Stimulated activated CD8-positive, alpha-beta memory T cell treated with anti-CD3 and anti-CD28 coated beads, Interleukin-12 subunit alpha, Interleukin-12 subunit beta, amount 100 ng/mL, for 24 hours (primary cell): Measurements from ENCODE around the gene SMARCA4.
"Not testable (repeated sequence)": the region's sequence is repeated elsewhere in the genome, so short reads cannot be mapped to it uniquely, and the experiment has no call there.

ENCODE experiments used
- DNase-seq: peaks from one replicate; pipeline ENCODE4 v3.0.0-alpha.2; 2020; ENCODE audit errors: extremely low read depth

The SMARCA4 gene

GRCh38 chr19:10928563-10929401 lies 32.0 kb upstream of the SMARCA4 start, which contains the start of the genes TIMM29 and YIPF2:
Gene TIMM29 (plus strand): TSS chr19:10928811. CDS start chr19:10928823, 12 bp downstream.
Gene YIPF2 (minus strand): TSS chr19:10928639. CDS start chr19:10928410, 229 bp downstream.
- DNase-seq, result peak; percentile 86

DNA sequence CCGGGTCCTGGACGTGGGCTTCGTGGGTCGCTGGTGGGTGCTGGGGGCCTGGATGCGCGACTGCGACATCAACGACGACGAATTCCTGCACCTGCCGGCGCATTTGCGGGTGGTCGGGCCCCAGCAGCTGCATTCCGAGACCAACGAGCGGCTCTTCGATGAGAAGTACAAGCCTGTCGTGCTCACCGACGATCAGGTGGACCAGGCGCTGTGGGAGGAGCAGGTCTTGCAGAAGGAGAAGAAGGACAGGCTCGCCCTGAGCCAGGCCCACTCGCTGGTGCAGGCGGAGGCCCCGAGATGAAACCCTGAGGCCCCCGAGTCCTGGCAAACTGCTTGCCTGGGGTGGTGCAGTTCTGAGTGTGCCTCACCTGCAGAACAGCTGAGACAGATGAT lies 31.4 kb upstream of the SMARCA4 start:
- no peak for DNase-seq

GRCh38 chr19:10935371-10936059 lies 25.3 kb upstream of the SMARCA4 start:
- DNase-seq, result no peak

DNA sequence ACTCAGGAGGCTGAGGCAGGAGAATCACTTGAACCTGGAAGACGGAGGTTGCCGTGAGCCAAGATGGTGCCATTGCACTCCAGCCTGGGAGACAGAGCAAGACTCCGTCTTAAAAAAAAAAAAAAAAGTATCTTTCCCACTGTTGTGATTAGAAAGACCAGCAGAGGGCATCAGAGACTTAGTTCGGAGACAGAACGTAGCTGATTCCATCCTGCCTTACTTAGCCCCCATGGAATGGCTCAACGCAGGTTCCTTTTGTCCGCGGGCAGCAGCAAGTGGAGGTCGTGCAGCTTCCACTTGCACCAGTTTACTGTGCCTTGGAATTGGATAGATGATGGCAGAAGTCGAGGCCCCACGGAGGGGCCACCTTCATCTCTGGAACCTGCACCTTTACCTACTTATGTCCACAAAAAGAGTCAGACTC lies 24.2 kb upstream of the SMARCA4 start:
- DNase-seq, result no peak

- DNase-seq, result not testable (repeated sequence)
These were observed 19.2 kb upstream of the SMARCA4 start for GRCh38 chr19:10941649-10942048.

- DNase-seq, result not testable (repeated sequence)
These were observed 17.4 kb upstream of the SMARCA4 start for GRCh38 chr19:10943412-10943811.

GRCh38 chr19:10945264-10945663 lies 15.6 kb upstream of the SMARCA4 start:
- DNase-seq, result no peak

DNA sequence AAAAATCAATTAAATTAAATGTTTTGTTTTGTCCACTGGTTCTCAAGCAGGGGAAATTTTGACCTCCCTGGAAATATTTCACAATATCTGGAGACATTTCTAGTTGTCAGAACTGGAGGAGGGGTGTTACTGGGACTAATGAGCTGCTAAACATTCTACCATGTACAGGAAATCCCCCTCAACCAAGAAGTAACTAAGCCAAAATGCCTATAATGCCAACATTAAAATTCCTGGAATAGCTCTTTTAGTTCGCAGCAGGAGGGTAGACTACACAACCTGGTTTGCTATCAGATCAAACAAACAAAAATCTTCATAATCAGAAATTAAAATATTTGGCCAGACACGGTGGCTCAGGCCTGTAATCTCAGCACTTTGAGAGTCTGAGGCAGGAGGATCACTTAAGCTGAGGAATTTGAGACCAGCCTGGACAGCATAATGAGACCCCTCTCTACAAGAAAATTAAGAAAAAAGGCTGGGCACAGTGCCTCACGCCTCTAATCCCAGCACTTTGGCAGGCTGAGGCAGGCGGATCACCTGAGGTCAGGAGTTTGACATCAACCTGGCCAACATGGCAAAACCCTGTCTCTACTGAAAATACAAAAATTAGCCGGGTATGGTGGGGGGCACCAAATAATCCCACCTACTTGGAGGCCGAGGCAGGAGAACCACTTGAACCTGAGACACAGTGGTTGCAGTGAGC lies 13.7 kb upstream of the SMARCA4 start:
- DNase-seq, result no peak

DNA sequence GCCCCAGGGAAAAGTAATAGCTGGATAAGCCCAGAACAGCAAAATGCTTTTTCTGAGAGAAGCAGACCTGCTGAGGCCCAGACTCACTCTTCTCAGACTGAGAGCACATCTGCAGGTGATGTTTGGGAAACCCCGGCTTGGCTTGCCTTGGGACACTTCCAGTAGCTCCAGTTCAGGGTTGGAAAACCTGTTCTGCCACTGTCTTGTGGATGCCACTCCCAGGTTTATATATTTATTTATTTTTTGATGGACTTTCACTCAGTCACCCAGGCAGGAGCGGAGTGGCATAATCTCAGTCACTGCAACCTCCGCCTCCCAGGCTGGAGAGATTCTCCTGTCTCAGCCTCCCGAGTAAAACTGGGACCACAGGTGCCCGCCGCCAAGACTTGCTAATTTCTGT lies 8.0 kb upstream of the SMARCA4 start:
- DNase-seq, result no peak

DNA sequence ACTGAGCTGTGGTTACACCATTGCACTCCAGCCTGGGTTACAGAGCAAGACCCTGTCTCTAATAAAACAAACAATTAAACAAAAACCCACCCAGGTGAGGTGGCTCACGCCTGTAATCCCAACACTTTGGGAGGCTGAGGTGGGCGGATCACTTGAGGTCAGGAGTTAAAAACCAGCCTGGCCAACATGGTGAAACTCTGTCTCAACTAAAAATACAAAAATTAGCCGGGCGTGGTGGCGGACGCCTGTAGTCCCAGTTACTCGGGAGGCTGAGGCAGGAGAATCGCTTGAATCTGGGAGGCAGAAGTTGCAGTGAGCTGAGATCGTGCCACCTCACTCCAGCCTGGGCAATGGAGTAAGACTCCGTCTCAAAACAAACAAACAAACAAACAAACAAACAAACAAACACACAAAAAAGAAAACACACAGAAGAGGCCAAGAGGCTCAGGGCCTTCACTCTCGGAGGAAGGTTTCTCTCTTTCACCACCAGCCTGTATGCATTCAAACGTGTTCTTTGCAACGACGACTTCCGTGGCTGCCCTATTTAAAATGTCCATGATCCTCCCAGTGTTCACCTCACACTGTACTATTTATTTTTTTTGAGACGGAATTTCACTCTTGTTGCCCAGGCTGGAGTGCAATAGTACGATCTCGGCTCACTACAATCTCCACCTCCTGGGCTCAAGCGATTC lies 1.4 kb upstream of the SMARCA4 start:
- not testable (repeated sequence) for DNase-seq

GRCh38 chr19:10961073-10961860 lies 437 bp downstream of the SMARCA4 start:
- no peak for DNase-seq

- DNase-seq, result no peak
These were observed 2.0 kb downstream of the SMARCA4 start for GRCh38 chr19:10962863-10963262.

DNA sequence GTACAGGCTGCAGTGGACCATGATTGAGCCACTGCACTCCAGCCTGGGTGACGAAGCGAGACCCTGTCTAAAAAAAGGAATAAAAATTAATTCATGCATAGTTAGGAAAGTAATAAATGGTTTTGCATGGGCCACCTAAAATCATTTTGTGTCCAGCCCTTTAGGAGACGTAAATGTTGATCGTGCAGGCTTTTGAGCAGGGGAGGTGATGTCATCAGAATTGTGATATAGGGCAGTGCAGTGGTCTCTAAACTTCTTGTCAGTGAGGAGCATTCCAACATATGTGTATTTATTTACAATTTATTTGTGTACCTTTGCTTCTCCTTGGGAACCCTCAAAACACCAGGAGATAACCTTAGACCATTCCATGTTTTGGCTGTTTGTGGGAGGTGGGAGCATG lies 3.0 kb downstream of the SMARCA4 start:
- no peak for DNase-seq

DNA sequence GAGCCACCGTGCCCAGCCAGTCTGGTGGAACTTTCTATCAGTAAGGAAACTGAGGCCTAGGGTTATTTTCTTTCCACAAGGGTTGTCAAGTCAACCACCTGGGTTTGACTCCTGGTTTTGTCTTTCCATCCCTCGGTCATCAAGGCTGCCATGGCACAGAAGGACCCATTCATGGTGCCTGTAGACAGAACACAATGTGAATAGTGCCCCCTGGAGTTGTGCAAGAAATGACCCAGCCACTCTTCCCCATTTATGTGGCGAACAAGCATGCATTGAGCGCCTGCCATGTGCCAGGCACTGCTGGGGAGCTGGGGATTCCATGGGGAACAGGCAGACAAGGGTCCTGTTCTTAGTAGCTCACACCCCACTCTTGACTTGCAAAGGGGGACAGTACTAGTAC lies 4.1 kb downstream of the SMARCA4 start:
- no peak for DNase-seq

DNA sequence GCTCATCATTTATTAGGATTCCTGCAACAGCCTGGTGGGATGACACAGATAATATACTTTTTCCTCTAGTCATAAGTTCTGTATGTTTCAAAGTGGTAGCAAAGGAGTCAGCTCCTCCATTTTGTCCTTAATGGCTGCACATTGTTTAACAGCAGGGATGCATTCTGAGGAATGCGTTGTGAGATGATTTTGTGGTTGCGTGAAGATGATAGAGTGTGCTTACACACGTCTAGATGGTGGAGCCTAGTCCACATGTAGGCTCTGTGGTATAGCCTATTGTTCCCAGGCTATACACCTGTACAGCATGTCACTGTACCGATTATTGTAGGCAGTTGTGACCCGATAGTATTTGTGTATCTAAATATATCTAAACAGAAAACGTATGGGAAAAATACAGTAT lies 4.6 kb downstream of the SMARCA4 start:
- no peak for DNase-seq

- no peak for DNase-seq
These were observed 6.0 kb downstream of the SMARCA4 start for GRCh38 chr19:10966809-10967208.

DNA sequence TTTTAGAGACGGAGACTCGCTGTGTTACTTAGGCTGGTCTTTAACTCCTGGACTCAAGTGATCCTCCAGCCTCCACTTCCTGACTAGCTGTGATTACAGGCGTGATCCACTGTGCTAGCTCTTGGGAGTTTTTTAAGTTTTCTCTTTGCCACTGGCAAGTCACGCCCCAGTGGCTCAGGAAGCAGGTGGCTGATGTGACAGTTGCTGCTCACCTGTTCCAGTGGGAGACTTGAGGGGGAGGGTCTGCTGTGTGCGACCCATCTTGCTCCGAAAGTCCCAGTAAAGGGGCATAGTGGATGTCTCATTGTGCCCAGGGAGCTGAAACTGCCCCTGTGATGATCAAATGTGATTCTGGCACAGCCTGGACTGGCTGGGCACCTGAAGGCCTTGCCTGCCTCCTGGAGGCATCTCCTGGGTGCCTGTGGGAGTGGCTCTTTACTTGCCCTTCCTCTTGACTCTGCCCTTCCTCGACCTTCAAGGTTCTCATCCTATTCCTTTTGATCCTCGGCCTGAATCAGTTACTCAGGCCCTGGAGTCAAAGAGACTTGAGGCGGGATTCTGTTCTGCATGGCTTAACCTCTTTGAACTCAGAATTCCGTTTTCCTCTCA lies 7.8 kb downstream of the SMARCA4 start:
- DNase-seq, result no peak

- DNase-seq, result no peak
These were observed 10.4 kb downstream of the SMARCA4 start for GRCh38 chr19:10971107-10971726.

DNA sequence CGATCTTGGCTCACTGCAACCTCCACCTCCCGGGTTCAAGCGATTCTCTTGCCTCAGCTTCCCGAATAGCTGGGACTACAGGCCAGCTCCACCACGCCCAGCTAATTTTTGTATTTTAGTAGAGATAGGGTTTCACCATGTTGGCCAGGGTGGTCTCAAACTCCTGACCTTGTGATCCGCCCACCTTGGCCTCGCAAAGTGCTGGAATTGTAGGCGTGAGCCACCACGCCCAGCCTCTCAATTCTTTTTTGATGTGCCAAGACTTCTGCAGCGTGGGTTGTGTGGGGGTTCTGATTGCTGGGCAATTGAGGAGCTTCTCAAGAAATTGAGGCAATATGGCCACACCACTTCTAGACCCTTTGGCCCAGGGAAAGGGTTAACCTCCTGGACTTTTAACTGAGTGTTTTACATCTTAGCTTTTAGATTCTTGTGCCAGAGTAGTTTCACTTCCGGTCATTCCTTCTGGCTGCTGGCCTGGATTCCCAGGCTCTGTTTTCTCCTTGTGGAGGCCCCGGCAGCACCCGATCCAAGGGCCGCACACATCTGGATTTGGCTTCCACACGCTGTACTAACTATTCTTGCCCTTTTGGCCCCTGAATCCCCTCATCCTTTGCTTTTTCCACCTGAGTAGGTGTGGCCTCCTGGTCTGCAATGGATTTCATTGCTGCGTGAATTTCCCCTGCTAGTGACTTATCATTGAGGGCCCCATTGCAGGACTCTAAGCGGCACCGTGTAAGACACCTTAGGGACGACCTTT lies 14.7 kb downstream of the SMARCA4 start:
- DNase-seq, result no peak
